HG03060 (cell line): ENCODE data around the gene THOC2.
"Not testable (repeated sequence)": the region's sequence is repeated elsewhere in the genome, so short reads cannot be mapped to it uniquely, and the experiment has no call there.

Experiments used
- ATAC-seq: cut with Tn5 transposase; IDR thresholded peaks from one replicate; pipeline ENCODE4 v1.9.1; 2021; ENCODE audit warnings: low read depth, moderate number of reproducible peaks; ENCODE audit not compliant: unreplicated experiment

The THOC2 gene

DNA sequence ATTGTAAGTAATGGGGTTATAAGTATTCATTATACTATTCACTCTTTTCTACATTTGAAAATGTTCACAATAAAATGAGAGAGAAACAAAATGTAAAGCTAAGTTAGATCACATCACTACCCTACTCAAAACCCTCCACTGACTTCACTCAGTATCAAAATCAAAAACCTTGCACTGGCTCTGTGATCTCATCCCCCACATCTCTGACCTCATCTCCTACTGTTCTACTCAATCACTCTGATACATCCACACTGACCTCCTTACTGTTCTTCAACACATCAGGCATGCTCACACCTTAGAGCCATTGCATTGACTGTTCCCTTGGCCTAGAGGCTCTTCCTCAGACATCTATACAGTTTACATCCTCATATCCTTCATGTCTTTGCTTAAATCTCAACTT, 50.7 kb downstream of the THOC2 start:
- no peak for ATAC-seq

- ATAC-seq, result not testable (repeated sequence)
Observed at GRCh38 chrX:123679733-123680460, 53.0 kb downstream of the THOC2 start.

GRCh38 chrX:123675154-123675553, 57.7 kb downstream of the THOC2 start:
- no peak for ATAC-seq

- no peak for ATAC-seq
Observed at GRCh38 chrX:123673813-123674212, 59.0 kb downstream of the THOC2 start.

GRCh38 chrX:123665197-123665596, 67.7 kb downstream of the THOC2 start:
- ATAC-seq, result no peak

DNA sequence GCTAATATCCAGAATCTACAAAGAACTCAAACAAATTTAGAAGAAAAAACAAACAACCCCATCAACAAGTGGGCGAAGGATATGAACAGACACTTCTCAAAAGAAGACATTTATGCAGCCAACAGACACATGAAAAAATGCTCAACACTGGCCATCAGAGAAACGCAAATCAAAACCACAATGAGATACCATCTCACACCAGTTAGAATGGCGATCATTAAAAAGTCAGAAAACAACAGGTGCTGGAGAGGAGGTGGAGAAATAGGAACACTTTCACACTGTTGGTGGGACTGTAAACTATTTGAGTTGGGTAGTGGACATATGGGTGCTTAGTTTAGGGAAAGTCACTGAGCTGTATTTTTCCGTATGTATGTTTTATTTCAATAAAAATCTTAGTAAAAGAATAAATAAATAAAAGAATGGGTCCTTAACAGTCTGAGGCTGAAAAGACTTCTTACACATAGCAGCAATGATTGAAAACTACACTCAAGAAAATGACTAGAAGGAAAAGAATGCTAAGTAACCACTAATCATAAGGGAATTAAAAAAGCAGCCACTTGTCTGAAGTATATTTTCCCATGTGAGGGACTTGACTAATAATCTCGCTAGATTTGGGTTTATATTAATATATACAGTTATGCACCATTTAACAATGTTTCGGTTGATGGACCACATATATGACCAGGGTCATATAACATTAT, 68.2 kb downstream of the THOC2 start:
- not testable (repeated sequence) for ATAC-seq

- ATAC-seq, result not testable (repeated sequence)
Observed at GRCh38 chrX:123663720-123664119, 69.1 kb downstream of the THOC2 start.

DNA sequence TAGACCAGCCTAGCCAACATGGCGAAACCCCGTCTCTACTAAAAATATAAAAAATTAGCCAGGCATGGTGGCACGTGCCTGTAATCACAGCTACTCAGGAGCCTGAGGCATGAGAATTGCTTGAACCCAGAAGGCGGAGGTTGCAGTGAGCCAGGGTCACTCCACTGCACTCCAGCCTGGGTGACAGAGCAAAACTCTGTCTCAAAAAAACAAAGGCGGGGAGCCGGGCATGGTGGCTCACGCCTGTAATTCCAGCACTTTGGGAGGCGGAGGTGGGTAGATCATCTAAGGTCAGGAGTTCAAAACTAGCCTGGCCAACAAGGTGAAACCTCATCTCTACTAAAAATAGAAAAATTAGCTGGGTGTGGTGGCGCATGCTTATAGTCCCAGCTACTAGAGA, 76.3 kb downstream of the THOC2 start:
- not testable (repeated sequence) for ATAC-seq

- not testable (repeated sequence) for ATAC-seq
Observed at GRCh38 chrX:123648811-123649181, 84.1 kb downstream of the THOC2 start.

DNA sequence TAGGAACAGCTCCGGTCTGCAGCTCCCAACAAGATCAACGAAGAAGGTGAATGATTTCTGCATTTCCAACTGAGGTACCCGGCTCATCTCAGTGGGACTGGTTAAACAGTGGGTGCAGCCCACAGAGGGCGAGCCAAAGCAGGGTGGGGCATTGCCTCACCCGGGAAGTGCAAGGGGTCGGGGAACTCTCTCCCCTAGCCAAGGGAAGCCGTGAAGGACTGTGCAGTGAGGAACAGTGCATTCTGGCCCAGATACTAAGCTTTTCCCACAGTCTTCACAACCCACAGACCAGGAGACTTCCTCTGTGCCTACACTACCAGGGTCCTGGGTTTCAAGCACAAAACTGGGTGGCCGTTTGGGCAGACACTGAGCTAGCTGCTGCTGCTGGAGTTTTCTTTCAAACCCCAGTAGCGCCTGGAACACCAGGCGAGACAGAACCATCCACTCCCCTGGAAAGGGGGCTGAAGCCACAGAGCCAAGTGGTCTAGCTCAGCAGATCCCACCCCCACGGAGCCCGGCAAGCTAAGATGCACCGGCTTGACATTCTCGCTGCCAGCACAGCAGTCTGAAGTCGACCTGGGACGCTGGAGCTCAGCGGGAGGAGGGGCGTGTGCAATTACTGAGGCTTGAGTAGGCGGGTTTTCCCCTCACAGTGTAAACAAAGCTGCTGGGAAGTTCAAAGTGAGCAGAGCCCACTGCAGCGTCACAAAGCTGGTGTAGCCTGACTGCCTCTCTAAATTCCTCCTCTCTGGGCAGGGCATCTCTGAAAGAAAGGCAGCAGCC, 84.6 kb downstream of the THOC2 start:
- no peak for ATAC-seq

DNA sequence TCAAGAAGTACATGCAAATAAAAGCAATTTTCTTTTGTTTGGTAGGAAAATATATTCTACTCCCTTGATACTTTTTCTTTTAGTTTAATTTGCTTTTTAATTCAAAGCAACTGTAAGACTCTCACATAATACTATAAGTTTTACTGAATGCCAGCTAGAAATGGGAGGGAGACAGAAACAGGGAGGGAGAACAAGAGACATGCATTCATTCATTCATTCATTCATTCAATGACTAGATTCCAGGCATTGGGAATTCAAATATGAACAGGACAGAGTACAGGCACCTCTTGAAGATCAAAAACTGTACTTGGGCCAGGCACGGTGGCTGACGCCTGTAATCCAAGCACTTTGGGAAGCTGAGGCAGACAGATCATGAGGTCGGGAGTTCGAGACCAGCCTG, 85.6 kb downstream of the THOC2 start:
- ATAC-seq, result no peak

GRCh38 chrX:123629502-123629901, 103.3 kb downstream of the THOC2 start:
- ATAC-seq, result no peak

GRCh38 chrX:123626962-123627361, 105.9 kb downstream of the THOC2 start:
- no peak for ATAC-seq

DNA sequence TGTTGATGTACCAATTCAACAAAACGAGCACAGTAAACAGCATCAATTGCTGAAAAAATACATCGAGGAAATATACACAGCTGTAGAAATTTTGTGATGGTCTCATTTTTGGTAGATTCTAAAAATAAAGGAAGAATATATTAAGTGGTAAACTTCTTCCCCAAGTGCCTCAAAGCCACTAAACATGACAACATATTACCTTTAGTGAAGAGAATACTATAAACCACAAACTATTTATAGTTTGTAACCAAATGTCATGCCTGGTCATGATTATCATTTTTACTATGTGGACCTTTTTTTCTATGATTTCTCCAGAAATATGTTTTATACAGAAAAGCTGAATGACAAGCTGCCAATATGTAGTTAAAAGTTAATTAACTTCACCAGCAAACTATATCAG, 106.9 kb downstream of the THOC2 start:
- ATAC-seq, result no peak

GRCh38 chrX:123625477-123625876, 107.4 kb downstream of the THOC2 start:
- no peak for ATAC-seq

GRCh38 chrX:123617007-123617406, 115.8 kb downstream of the THOC2 start:
- ATAC-seq, result no peak

DNA sequence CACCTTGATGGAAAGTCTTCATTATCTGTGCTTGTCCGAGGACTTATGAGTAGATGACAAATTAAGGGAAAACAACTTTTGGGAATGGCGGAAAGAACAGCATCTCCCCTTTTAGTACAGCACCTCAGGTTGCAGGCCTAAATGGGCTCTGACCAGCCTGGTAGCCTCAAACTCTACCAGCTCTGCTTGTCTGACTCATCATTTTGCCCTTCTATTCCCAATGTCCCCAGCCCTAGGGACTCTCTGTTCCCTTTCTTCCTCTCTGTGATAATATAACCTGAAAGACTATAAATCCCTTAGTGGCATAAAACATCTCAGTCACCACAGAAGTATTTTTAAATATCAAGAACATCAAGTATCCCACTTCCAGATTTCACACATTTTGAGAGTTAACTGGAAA, 121.9 kb downstream of the THOC2 start:
- ATAC-seq, result no peak

DNA sequence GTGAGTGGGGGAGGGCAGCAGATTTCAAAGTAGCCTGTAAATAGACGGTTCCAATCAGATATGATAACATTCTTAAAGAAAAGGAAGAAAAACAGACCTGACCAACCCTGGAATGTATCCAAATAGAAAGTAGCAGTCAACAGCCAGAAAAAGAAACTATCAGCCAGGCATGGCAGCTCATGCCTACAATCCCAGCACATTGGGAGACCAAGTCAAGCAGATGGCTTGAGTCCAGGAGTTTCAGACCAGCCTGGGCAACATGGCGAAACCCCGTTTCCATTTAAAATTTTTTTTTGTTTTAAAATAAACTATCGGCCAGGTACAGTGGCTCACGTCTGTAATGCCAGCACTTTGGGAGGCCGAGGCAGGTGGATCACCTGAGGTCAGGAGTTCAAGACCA, 125.0 kb downstream of the THOC2 start:
- ATAC-seq, result no peak

- no peak for ATAC-seq
Observed at GRCh38 chrX:123607270-123607669, 125.6 kb downstream of the THOC2 start.

- ATAC-seq, result no peak
Observed at GRCh38 chrX:123603491-123603890, 129.4 kb downstream of the THOC2 start.

DNA sequence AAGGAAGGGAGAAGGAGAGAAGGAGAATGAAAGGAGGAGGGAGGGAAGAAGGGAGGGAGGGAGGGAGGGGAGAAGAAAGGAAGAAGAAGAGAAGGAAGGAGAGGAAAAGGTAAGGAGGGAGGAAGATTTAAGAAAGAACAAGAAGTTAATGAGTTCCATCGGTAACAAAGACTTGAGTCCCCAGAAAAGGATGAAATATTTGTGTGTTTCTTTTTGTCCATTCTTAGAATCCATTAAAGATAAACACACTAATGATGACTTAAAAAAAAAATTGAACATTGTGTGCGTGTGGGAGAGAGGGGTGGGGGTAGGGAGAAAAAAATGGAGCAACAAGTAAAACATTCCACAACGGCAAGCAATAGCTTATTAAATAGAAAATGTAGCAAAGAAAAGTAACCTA, 131.4 kb downstream of the THOC2 start:
- ATAC-seq, result no peak
